Eye (tissue), 1 donor: ENCODE measurements around the gene TVP23C.

Source experiments
- DNase-seq: peaks from one replicate; pipeline ENCODE4 v3.0.0-alpha.2; 2015

Gene TVP23C

DNA sequence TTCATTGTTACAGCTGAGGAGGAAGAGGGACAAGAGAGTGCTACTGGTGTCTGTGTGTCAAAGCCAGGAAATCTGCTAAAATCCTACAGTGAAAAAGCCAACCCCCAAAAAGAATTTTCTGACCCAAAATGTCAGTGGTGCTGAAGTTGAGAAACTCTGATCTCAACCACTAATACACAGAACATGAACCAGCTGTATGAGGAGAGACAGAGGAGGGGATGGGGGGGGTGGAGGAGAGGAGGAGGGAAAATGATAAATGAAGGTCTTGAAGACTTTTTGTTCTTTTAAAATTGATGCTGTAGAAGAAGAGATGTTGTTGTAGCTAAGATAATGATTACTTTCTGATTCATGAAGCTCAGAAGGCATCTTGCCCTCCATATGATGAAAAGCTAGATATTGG is 68.5 kb downstream of the TVP23C start:
- DNase-seq, result no peak

DNA sequence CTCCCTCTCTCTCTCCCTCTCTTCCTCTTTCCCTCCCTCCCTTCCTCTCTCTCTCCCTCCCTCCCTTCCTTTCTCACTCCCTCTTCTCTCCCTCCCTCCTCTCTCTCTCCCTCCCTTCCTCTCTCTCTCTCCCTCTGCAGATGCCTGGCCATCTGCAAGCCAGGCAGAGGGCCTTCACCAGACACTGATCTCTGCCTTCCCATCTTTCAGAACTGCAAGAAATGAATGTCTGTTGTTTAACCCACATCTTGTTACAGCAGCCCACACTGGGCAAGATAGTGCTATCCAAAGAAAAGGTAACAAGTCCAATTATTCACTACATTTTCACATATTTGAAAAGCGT is 69.6 kb downstream of the TVP23C start:
- DNase-seq, result no peak

DNA sequence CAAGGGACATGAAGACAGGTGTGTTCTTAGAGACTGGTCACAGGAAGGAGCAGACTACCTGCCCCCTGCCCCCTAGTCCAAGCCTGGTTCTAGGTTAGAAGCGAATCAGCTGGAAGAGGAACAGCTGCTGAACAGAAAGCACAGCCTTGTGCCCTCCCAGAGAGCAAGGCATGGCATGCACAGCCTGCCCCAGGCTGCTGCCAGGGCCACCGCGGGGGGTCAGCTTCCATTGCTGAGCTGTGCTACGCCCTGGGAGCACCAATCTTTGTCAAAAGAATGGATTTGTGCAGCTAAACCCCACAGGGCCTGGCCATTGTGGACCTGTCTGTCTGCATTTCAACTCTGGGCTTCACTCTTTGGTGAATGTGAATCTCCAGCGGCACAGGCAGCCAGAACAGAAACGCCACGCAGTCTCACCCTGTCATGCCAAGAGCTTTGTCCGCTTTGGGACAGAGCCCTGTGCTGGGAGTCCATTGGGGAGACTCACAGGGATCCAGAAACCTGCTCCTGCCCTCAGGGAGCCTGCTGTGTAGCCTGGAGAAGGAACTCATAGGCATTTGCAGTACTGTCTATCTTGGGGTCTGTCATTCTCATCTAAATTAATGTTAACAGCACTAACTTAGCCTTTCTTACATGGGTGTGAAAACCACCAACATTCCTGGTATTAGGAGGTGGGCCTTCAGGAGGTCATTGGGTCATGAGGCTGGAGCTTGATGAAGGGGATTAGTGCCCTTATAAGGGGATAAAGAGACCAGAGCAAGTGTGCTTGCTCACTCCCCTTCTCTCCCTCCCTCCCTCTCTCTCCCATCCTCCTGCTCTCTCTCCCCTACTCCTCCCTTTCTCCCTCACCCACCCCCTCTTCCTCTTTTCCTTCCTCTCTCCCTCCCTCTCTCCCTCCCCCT is 70.2 kb downstream of the TVP23C start:
- DNase-seq, result peak; percentile 18

DNA sequence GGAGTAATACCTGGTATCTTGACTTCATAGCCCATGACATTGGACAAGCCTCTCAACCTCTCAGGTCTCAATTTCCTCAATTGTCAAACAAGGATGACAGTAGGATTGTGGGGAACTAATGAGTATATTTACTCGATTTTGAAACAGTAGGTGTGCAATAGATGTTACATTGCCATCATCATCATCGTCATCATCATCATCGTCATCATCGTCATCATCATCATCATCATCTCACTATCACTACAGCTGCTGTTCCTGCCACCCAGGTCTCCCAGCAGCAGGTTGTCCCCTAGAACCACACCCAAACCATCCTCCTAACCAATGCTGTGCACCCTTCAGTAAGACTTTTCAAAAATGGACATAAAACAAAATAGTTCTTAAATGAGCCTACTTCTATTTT is 71.1 kb downstream of the TVP23C start:
- DNase-seq, result no peak

DNA sequence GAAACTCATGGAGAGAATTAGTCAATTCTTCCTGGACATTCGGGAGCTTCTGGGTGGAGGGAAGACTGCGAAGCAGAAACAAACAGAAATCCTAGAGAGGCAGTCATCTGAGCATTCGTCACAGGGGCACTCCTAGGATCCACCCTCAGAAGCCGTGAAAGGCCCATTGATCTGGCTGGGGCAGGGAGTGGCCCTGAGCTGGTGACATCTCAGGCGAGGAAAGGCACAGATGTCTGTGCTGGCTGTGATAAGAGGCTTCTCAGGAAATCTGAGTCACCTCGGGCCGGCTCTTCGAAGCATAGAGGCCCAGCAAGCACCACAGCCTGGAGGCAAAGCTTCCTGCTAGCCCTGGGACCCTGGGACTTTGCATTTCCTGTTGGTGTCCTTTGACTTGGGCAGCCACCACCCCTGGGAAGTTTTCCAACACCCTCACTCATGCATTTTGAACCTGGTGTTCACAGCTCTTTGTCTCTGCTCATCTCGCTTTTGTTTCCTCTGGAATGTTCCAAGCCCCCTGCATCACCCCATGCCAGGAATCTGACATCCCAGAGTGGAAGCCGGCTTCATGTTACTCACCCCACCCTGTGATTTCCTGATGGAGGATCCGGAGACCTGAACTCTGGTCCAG is 72.5 kb downstream of the TVP23C start:
- peak; percentile 21 for DNase-seq

DNA sequence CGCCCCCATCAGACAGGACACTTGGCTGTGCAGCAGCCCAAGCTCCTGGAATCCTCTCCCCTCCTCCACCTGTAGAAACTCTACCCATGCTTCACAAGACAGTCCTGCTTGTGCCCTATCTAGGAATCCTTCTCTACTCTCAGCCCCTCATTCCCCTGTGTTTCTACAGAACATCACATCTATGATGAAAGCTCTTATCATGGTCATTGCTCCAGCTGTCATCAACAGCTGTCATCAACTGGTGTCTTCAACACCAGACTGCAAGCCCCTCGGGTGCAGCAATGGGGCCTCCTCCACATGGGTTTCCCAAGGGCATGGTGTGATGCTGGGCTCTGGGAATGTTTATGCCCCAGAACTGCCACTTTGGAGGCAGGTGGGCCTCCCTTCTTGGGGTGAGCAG is 74.7 kb downstream of the TVP23C start:
- DNase-seq, result no peak

DNA sequence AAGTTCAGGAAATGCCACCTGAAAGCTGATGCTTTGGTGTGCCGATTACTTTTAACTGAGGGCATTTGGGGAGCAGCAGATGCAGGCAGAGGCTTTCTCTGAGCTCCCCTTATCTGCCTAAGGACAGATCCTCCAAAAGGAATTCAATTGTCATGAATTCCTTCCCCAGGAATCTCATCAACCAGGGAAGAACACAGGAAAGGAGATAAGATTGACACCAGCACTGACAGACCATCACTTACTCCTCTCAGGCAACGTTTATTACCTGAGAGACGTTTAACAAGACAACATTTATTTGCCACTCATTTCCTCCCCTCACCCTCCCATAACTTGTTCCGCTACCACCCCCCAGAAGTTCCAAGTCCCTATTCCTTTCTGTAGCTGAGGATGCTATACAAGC is 78.2 kb downstream of the TVP23C start:
- DNase-seq, result no peak

DNA sequence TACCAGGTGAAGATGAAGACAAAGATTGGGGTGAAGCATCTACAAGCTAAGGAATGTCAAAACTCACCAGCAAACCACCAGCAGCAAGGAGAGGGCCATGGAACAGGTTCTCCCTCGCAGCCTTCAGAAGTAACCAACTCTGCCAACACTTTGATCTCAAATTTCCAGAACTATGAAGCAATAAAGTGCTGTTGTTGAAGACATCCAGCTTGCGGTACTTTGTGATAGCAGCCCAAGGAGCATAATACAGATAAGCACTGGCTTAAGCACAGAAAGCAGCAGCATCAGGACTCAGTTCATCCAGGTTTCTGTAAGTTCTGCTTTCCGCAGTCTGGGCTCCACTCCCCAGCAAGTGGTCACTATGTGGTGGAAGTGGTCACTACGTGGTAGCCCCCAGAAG is 79.9 kb downstream of the TVP23C start:
- no peak for DNase-seq

DNA sequence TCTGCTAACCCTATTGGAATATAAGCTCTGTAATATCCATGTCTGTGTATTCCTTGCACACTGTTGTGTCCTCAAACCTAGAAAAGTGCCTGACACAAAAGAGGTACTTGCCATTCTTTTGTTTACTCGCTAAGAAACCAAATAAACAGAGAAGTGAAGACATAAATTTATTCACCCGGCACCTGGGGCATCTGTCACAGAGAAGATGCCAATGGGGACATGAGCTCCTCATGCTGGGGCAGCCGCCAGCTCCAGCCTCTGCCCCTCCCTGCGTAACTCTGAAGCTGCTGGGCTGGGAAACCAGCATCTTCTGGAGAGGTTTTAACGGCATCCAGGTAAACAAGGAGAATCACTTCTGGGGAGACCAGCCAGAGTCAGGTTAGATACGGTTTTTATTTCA is 80.8 kb downstream of the TVP23C start:
- no peak for DNase-seq

DNA sequence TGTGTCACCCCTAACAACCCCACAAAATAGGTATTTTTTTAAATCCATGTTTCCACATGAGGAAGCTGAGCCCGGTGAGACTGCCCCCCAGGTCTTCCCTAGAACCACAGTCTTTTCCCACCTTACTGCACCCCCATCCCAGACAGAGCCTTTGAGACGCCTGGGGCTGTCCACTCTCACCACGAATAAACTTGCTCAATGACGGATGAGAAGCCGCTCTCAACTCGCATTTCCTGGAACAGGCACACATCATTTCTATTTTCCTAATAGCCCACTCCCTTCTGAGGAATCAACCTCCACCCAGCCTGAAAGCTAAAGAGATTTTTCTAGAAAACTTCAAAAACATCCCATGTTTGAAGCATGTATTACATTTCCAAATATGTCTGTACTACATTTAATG is 81.8 kb downstream of the TVP23C start:
- no peak for DNase-seq

DNA sequence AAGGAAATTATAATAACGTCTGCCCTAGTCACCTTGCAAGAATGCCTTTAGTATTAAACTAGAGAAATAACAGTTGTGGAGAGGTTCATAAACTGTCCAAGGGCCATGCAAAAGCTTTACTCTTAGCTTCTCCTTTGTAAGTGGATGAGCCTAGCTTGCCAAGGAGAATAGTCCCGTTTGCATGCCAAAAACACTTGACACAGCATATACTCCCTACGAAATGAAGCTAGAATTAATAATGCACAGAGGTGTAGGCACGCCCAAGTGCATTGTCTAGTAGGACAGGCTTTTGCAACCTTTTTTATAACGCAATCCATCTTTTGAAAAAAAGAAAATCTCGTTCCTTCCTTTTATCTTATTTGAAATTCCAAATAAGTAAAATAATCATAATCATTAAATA is 83.1 kb downstream of the TVP23C start:
- no peak for DNase-seq

DNA sequence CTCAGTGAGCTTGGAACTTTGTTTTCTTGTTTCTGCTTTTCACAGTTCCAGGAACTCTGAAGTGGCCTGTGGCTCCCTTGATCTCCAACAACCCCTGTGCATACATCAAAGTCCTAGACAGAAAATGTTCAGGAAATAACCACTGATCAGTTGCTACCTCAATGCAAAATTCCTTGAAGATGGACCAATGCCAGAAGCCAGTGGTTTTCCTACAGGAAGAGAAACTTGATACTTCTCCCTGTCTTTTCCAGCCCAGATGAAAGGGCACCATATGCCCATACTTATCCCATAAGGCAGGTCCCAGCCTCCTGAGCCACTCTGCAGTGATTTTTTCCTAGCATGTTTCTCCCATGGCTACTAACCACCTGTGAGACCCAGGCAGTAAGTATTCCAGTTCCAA is 83.6 kb downstream of the TVP23C start:
- no peak for DNase-seq

DNA sequence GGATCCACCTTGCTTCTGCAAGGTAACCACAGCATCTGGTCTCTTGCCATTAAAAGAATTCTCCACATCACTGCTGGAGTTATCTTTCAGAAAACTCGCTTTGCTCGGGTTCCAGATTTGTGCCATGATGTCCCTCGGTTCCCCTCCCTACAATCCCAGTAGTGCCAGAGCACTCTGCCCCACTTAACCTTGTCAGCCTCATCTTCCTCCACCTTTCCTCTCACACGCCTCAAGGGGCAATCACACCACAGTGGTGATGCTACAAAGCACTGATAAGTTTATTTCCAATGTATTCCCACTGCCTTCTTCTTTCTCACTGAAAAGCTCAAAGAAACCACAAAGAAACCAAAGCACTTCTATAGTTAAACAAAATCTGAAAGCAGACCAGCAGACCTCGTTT is 84.4 kb downstream of the TVP23C start:
- DNase-seq, result no peak

DNA sequence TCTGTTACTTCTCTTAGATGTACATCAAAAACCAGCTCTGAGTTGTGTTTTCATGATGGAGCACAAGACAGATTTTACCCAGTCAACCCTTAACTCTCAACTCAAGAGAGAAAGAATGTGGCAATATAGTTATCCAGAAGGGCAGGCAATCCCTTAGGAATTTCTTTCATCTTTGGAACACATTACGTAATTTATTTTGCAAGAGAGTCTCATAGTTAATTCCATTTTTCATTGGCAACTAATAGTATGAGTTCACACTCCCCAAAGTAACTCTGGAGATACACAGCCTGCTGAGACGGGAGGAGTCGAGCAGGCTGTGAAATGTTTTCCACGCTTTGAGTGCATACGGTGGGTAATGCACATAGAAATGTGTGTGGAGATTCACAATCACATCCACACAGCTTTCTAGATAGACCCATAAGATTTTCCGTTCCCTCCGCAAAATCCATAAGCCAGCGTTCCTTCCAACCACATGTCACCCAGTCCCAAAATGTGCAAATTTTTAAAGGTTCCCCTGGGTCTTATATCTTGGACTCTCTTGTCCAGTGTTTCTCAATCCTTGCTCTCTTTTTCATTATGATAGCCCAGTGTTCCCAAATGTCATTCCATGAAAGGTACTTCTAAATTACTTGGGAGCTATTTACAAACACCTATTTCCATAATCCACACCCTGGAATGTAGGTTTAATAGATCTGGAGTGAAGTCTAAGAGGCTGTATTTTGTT is 87.5 kb downstream of the TVP23C start:
- DNase-seq, result no peak

DNA sequence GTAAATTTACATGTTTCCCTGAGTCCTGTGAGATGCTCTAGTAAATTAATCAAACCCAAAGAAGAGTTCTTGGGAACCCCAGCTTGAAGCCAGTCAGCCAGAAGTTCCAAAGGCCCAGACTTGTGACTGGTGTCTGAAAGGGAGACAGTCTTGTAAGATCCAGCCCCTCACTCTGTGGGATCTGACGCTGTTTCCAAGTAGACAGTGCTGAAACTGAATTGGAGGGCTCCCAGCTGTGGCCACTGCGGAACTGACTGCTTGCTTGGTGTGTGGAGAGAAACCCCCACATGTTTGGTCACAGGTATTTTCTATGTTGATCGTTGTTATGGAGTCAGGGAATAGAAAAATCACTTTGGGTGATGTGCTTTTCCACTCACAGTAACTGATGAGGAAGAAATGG is 90.4 kb downstream of the TVP23C start:
- DNase-seq, result no peak

DNA sequence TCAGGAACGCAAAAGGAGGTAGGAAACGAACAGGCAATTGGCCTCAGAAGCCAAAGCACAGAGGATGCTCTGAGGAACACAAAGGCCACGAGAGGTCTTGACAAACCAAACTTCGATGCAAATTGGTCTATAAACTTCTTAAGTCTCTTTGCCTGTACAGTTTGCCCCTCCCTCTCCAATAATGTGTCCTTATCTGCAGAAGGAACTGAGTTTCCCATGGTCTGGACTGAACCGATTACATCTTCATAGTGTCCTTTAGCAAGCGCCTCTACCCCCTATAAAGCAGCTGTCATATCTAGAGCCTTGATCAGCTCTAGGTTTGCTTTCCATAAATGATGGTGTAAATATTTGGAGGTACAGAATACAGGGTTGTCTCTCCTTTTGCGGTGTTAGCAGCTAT is 92.7 kb downstream of the TVP23C start:
- DNase-seq, result no peak

DNA sequence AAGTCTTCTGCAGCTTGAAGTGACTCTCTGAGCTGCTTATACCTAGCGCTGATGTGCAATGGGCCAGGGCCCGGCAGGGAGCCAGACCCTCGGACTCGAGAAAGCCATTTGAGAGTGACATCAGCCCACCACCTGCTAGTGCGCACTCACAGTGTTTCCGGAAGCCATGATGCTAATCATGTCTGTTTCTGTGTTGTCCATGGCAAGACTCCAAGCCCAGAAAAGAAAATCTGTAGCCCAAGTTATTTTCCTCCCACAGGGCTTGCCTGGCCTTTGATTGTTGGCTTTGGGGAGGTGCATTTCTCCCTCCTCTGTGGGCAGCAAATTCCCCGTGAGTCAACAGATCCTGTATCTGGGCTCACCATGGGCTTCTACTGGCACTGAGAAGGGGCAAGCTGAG is 94.0 kb downstream of the TVP23C start:
- DNase-seq, result no peak

DNA sequence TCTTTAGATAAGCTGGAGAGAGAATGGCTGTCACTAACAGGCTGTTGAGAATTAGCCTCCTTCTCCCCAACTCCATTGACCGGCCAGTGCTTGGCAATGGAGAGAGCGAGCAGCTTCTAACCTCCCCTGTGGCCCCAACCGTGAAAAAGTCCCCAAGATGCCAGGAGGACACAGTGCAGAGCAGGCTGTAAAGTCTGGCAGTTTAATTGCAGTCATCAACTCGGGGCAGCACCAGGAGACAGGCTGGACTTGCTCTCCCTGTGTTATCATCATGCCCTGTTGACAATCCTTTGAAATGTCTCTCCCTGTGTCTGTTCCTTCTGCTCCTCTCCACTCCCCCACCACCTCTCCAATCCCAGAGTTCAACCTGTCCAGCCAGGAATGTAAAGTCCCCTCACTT is 95.2 kb downstream of the TVP23C start:
- no peak for DNase-seq

DNA sequence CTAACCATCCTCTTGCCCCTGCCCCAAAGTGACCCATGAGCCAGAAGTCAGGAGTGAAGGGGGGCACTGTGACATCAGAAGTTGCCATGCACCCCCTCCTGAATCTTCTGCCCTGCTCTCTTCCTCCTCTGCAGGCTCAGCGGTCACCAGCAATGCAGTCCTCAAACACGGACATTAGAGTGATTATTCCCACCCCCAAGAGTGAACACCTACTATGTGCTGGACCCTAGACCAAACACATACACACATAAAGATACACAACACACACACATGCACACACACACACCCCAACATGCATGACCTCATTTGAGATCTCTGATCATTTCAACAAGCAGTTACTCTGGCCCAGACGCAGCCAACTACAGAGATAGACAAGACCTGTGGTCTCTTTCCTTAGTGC is 95.7 kb downstream of the TVP23C start, which contains the start of gene CDRT4:
CDRT4 (minus strand) TSS at position 30 of the 400 bp plus-strand sequence. CDS start 27,383 bp downstream, outside the sequence.
- no peak for DNase-seq

DNA sequence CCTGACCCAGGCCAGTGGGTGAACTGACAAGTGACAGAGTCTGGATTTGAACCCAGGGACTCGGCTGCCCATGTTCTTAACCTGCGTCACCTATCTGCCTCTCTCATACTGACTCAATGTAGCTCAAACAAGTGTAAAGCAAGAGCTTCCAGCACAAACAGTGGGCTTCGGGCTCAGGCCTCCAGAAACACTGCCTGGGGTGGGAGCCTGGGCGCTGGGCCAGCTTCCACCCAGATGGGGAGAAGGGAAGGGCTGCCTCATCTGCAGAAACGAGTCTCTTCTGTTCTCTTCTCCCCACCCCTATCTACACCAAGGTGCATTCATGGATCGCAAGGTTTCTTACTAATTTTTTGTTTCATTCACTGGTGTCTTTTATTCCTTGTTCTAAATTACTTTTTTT is 97.2 kb downstream of the TVP23C start:
- DNase-seq, result no peak

DNA sequence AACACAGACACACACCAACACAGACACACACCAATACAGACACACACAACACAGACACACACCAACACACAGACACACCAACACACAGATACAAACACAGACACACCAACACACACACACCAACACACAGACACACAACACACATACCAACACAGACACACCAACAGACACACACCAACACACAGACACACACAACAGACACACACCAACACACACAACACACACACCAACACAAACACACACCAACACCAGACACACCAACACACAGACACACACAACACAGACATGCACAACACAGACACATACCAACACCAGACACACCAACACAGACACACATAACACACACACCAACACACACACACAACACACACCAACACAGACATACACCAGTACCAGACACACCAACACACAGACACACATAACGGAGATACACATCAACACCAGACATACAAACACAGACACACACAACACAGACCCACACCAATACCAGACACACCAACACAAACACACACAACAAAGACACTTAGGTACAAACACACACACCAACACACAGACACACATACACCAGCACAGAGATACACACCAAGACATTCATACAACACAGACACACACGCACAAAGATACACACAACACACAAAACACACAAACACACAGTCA is 98.1 kb downstream of the TVP23C start:
- no peak for DNase-seq

DNA sequence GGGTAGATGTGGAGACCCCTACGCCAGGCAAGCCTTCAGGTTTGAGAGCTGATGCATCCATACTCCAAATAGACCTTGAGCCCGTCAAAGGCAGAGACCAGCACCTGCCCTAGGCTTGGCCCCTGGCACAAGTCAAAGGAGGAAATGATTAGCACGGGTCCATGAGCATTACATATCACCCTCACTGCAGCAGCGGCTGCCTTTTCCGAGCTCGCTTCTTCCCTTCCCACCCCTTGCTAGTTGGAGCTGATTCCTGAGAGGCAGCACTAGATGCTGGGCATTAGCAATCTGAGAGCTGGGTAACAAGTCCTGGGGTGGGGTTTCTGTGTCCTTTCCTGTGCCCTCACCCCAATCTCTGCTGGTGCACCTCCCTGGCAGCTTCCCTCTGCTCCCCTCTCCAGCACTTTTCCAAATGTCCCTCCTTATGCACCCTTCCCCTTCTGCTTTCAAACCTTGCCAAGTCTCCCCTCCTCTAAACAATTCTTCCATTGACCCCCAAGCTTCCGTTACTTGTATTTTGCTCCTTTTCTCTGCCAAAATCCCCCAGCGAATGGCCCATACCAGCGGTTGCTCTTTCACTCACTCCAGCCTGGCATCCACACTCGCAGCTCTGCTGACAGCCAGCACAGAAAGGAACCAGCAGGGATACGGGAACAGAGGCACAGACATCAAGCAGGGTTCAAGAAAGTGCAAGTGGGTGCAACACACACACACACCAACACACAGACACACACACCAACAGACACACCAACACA is 98.9 kb downstream of the TVP23C start:
- peak; percentile 29 for DNase-seq
